GM13976 (cell line): ENCODE data around the gene MLPH.

Experiments used
- DNase-seq: peaks from one replicate; pipeline ENCODE4 v3.0.0; 2012; ENCODE audit warnings: low spot score
- in situ Hi-C: fragments of 300-500 bp; cut with MboI; formaldehyde crosslinking; loops from one replicate; pipeline ENCODE4 v1.12.0; 2022; ENCODE audit warnings: low sequenced_read_pairs, mixed read lengths, inconsistent platforms; ENCODE audit not compliant: unreplicated experiment
- TF ChIP-seq, protein P1 (sequence below): IDR thresholded peaks from 2 replicates; pipeline ENCODE4 v1.5.1; 2012; ENCODE audit warnings: borderline replicate concordance, mild to moderate bottlenecking; ENCODE audit not compliant: insufficient read depth; ENCODE audit errors: extremely low read depth, missing control alignments, control extremely low read depth

MLPH gene

GRCh38 chr2:237478979-237479378 is 8.1 kb upstream of the MLPH start:
- TF ChIP-seq, protein P1, sequence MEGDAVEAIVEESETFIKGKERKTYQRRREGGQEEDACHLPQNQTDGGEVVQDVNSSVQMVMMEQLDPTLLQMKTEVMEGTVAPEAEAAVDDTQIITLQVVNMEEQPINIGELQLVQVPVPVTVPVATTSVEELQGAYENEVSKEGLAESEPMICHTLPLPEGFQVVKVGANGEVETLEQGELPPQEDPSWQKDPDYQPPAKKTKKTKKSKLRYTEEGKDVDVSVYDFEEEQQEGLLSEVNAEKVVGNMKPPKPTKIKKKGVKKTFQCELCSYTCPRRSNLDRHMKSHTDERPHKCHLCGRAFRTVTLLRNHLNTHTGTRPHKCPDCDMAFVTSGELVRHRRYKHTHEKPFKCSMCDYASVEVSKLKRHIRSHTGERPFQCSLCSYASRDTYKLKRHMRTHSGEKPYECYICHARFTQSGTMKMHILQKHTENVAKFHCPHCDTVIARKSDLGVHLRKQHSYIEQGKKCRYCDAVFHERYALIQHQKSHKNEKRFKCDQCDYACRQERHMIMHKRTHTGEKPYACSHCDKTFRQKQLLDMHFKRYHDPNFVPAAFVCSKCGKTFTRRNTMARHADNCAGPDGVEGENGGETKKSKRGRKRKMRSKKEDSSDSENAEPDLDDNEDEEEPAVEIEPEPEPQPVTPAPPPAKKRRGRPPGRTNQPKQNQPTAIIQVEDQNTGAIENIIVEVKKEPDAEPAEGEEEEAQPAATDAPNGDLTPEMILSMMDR = no peak
- no peak for DNase-seq
- in situ Hi-C loops = no loop called here

GRCh38 chr2:237479747-237480146 is 7.3 kb upstream of the MLPH start:
- no peak for DNase-seq
- TF ChIP-seq, protein P1 = no peak
- in situ Hi-C loops = no loop called here

DNA sequence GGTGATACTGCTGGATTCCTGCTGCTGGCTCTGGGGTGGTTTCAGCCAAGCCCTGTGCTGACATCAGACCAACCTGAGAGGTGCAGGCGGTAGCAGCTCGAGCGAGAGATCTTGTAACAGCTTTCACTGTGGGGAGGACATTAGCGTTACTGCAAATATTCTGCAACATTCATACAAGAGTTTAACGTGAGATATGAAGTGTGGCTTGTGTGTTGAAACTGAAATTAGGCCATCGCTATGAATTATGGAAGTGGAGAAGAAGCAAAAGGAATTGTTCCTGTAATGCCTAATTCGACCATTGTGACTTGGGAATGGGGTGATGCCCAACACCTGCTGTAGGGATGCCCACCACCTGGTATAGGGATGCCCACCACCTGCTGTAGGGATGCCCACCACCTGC is 6.5 kb upstream of the MLPH start:
- TF ChIP-seq, protein P1 = no peak
- DNase-seq = no peak
- in situ Hi-C loops = no loop called here

GRCh38 chr2:237480988-237481525 is 6.0 kb upstream of the MLPH start:
- in situ Hi-C loops = no loop called here
- DNase-seq = no peak
- TF ChIP-seq, protein P1 = no peak

DNA sequence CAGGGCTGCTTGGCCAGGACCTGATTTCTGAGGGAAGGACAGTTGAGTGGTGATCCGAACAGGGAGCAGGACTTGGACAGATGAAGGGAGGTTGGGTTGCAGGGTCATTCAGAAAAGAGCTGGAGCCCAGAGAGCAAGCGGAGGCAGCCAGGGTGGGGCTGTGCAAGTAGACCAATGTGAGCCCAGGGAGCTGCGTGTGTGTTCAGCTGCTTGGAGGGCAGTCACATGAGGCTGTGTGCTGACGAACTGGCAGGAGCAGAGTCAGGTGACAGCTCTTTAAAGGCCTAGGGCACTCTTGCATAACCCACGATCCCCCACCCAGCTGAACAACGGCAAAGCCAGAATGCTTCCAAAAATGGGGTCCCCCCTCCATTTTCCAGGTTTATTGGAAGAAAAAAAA is 4.6 kb upstream of the MLPH start:
- in situ Hi-C loops = no loop called here
- TF ChIP-seq, protein P1 = no peak
- DNase-seq = no peak

GRCh38 chr2:237483018-237483731 is 3.9 kb upstream of the MLPH start:
- in situ Hi-C loops = no loop called here
- TF ChIP-seq, protein P1 = no peak

More at GRCh38 chr2:237483018-237483731, 3.9 kb upstream of the MLPH start:
- no peak for DNase-seq
